ENCODE measurements around the gene KCNN3.
A peak's percentile ranks its signal among the peaks of the same experiment; 100 is the strongest.
"Not testable (repeated sequence)": the region's sequence is repeated elsewhere in the genome, so short reads cannot be mapped to it uniquely, and the experiment has no call there.

The KCNN3 gene

GRCh38 chr1:154870115-154870571, at the start of gene KCNN3:
TSS of gene KCNN3 (minus strand) at chr1:154870281. CDS start at chr1:154869964, 317 bp downstream.
- DNase-seq = peak; percentile 94

- no peak for DNase-seq
These were observed 43.2 kb upstream of the KCNN3 start for GRCh38 chr1:154913273-154913672.

GRCh38 chr1:154912755-154913154, 42.7 kb upstream of the KCNN3 start:
- DNase-seq = no peak

GRCh38 chr1:154911691-154912550, 41.8 kb upstream of the KCNN3 start:
- DNase-seq = no peak

GRCh38 chr1:154910851-154911250, 40.8 kb upstream of the KCNN3 start:
- no peak for DNase-seq

GRCh38 chr1:154908937-154909336, 38.9 kb upstream of the KCNN3 start:
- DNase-seq = no peak

- not testable (repeated sequence) for DNase-seq
These were observed 38.0 kb upstream of the KCNN3 start for GRCh38 chr1:154908129-154908528.

GRCh38 chr1:154906621-154907081, 36.6 kb upstream of the KCNN3 start:
- DNase-seq = no peak

- DNase-seq = no peak
These were observed 33.0 kb upstream of the KCNN3 start for GRCh38 chr1:154902938-154903566.

GRCh38 chr1:154901591-154901990, 31.5 kb upstream of the KCNN3 start:
- no peak for DNase-seq

- DNase-seq = no peak
These were observed 29.0 kb upstream of the KCNN3 start for GRCh38 chr1:154899041-154899440.

- DNase-seq = no peak
These were observed 26.7 kb upstream of the KCNN3 start for GRCh38 chr1:154896771-154897286.

- DNase-seq = no peak
These were observed 25.7 kb upstream of the KCNN3 start for GRCh38 chr1:154895798-154896197.

GRCh38 chr1:154891452-154891851, 21.4 kb upstream of the KCNN3 start:
- DNase-seq = no peak

- no peak for DNase-seq
These were observed 18.7 kb upstream of the KCNN3 start for GRCh38 chr1:154888757-154889156.

- no peak for DNase-seq
These were observed 16.4 kb upstream of the KCNN3 start for GRCh38 chr1:154886281-154887015.

- DNase-seq = peak; percentile 64
These were observed 15.0 kb upstream of the KCNN3 start for GRCh38 chr1:154884869-154885701.

- no peak for DNase-seq
These were observed 14.1 kb upstream of the KCNN3 start for GRCh38 chr1:154883919-154884868.

GRCh38 chr1:154881820-154882535, 11.9 kb upstream of the KCNN3 start:
- no peak for DNase-seq

- DNase-seq = no peak
These were observed 10.6 kb upstream of the KCNN3 start for GRCh38 chr1:154880671-154881070.
